ENCODE data around the gene PI4KB.

Gene PI4KB

GRCh38 chr1:151325231-151325630, 2.0 kb downstream of the PI4KB start:
- no CpG with 5 or more reads among the region's 7 CpGs for WGBS, 2 donors (ENCODE audit: extremely low coverage in 2 of 2, insufficient read length in 2 of 2, insufficient replicate concordance in 1 of 2)
- H3K4me3 ChIP-seq (ENCODE audit: low read length in 2 of 2): no peak overlapping the region

GRCh38 chr1:151324390-151324930, 2.8 kb downstream of the PI4KB start:
- Histone ChIP-seq H2AFZ (ENCODE audit: low read length) (no peak overlapping the region), H3K79me1 (ENCODE audit: low read depth, low read length) (peaks cover 3% of the 10 kb centered on the region), H3K14ac (ENCODE audit: low read length) (no peak overlapping the region), H3K4ac (ENCODE audit: low read length) (no peak overlapping the region), H3K27ac (replicated peaks; ENCODE audit: low read length) (no peak overlapping the region), H4K91ac (ENCODE audit: low read depth, low read length, poor library complexity) (no peak overlapping the region), H3K27me3 (ENCODE audit: control insufficient read depth in 3 of 3, insufficient read depth in 3 of 3, low read depth in 1 of 3, low read length in 3 of 3) (no peaks in the 10 kb centered on the region), H2BK120ac (ENCODE audit: low read depth, low read length) (no peak overlapping the region), H3K4me3 (ENCODE audit: low read length in 2 of 2) (no peak overlapping the region), H4K8ac (ENCODE audit: low read depth, low read length) (no peak overlapping the region), H2AK5ac (ENCODE audit: low read depth, low read length) (no peak overlapping the region), H3K18ac (ENCODE audit: low read length) (no peak overlapping the region), H2BK15ac (ENCODE audit: low read length) (no peak overlapping the region), H3K4me2 (ENCODE audit: insufficient read depth, low read length, poor library complexity, severe bottlenecking) (no peak overlapping the region), H2BK5ac (ENCODE audit: low read length) (no peak overlapping the region), H3K36me3 (replicated peaks in 1 of 2; ENCODE audit: control insufficient read depth in 2 of 2, insufficient read depth in 2 of 2, low read length in 2 of 2) (peaks cover 7 to 45% of the 10 kb centered on the region in 2 donors), H3K9me3 (replicated peaks in 1 of 2; ENCODE audit: control insufficient read depth in 2 of 2, insufficient read depth in 1 of 2, low read depth in 1 of 2, low read length in 2 of 2) (no peaks in the 10 kb centered on the region), H3K9ac (ENCODE audit: low read depth, low read length, poor library complexity) (no peak overlapping the region), H3K23ac (ENCODE audit: low read depth, low read length, poor library complexity) (no peak overlapping the region), H2BK12ac (ENCODE audit: low read length) (no peak overlapping the region), H3K4me1 (ENCODE audit: control insufficient read depth in 2 of 2, insufficient read depth in 1 of 2, low read depth in 1 of 2, low read length in 2 of 2) (peaks cover 4 to 9% of the 10 kb centered on the region in 2 donors)
- WGBS, 2 donors (ENCODE audit: extremely low coverage in 2 of 2, insufficient read length in 2 of 2, insufficient replicate concordance in 1 of 2): no CpG with 5 or more reads among the region's 4 CpGs
- DNase-seq (ENCODE audit: low spot score): no peak

More at GRCh38 chr1:151325231-151325630, 2.0 kb downstream of the PI4KB start:
- no peak overlapping the region for H2BK5ac ChIP-seq (ENCODE audit: low read length)
- H3K36me3 ChIP-seq (replicated peaks in 1 of 2; ENCODE audit: control insufficient read depth in 2 of 2, insufficient read depth in 2 of 2, low read length in 2 of 2): peaks cover 7 to 42% of the 10 kb centered on the region in 2 donors
- H2AFZ ChIP-seq (ENCODE audit: low read length): no peak overlapping the region
- no peaks in the 10 kb centered on the region for H3K9me3 ChIP-seq (replicated peaks in 1 of 2; ENCODE audit: control insufficient read depth in 2 of 2, insufficient read depth in 1 of 2, low read depth in 1 of 2, low read length in 2 of 2)
- H4K8ac ChIP-seq (ENCODE audit: low read depth, low read length): no peak overlapping the region
- H2BK12ac ChIP-seq (ENCODE audit: low read length): no peak overlapping the region
- H3K4me1 ChIP-seq (ENCODE audit: control insufficient read depth in 2 of 2, insufficient read depth in 1 of 2, low read depth in 1 of 2, low read length in 2 of 2): peaks cover 4 to 9% of the 10 kb centered on the region in 2 donors
- H3K27ac ChIP-seq (replicated peaks; ENCODE audit: low read length): no peak overlapping the region
- H3K14ac ChIP-seq (ENCODE audit: low read length): no peak overlapping the region
- no peak overlapping the region for H3K9ac ChIP-seq (ENCODE audit: low read depth, low read length, poor library complexity)
- H2AK5ac ChIP-seq (ENCODE audit: low read depth, low read length): no peak overlapping the region
- no peak overlapping the region for H3K4ac ChIP-seq (ENCODE audit: low read length)
- H3K18ac ChIP-seq (ENCODE audit: low read length): no peak overlapping the region
- H4K91ac ChIP-seq (ENCODE audit: low read depth, low read length, poor library complexity): no peak overlapping the region
- H3K79me1 ChIP-seq (ENCODE audit: low read depth, low read length): peaks cover 3% of the 10 kb centered on the region
- H3K23ac ChIP-seq (ENCODE audit: low read depth, low read length, poor library complexity): no peak overlapping the region
- H3K4me2 ChIP-seq (ENCODE audit: insufficient read depth, low read length, poor library complexity, severe bottlenecking): no peak overlapping the region
- H2BK120ac ChIP-seq (ENCODE audit: low read depth, low read length): no peak overlapping the region
- H3K27me3 ChIP-seq (ENCODE audit: control insufficient read depth in 3 of 3, insufficient read depth in 3 of 3, low read depth in 1 of 3, low read length in 3 of 3): no peaks in the 10 kb centered on the region
- no peak for DNase-seq (ENCODE audit: low spot score)
- no peak overlapping the region for H2BK15ac ChIP-seq (ENCODE audit: low read length)

- Histone ChIP-seq H2BK15ac (ENCODE audit: low read length) (no peak overlapping the region), H2AFZ (ENCODE audit: low read length) (no peak overlapping the region), H2AK5ac (ENCODE audit: low read depth, low read length) (no peak overlapping the region), H3K4me1 (ENCODE audit: control insufficient read depth in 2 of 2, insufficient read depth in 1 of 2, low read depth in 1 of 2, low read length in 2 of 2) (no peaks in the 10 kb centered on the region), H4K8ac (ENCODE audit: low read depth, low read length) (no peak overlapping the region), H2BK120ac (ENCODE audit: low read depth, low read length) (no peak overlapping the region), H3K23ac (ENCODE audit: low read depth, low read length, poor library complexity) (no peak overlapping the region), H3K9me3 (replicated peaks in 1 of 2; ENCODE audit: control insufficient read depth in 2 of 2, insufficient read depth in 1 of 2, low read depth in 1 of 2, low read length in 2 of 2) (no peaks in the 10 kb centered on the region), H2BK12ac (ENCODE audit: low read length) (no peak overlapping the region), H3K36me3 (replicated peaks in 1 of 2; ENCODE audit: control insufficient read depth in 2 of 2, insufficient read depth in 2 of 2, low read length in 2 of 2) (peaks cover 16 to 69% of the 10 kb centered on the region in 2 donors), H3K9ac (ENCODE audit: low read depth, low read length, poor library complexity) (no peak overlapping the region), H3K4me2 (ENCODE audit: insufficient read depth, low read length, poor library complexity, severe bottlenecking) (no peak overlapping the region), H2BK5ac (ENCODE audit: low read length) (no peak overlapping the region), H3K4me3 (ENCODE audit: low read length in 2 of 2) (no peak overlapping the region), H3K14ac (ENCODE audit: low read length) (no peak overlapping the region), H3K27ac (replicated peaks; ENCODE audit: low read length) (no peak overlapping the region), H3K79me1 (ENCODE audit: low read depth, low read length) (no peaks in the 10 kb centered on the region), H3K27me3 (ENCODE audit: control insufficient read depth in 3 of 3, insufficient read depth in 3 of 3, low read depth in 1 of 3, low read length in 3 of 3) (no peaks in the 10 kb centered on the region), H3K4ac (ENCODE audit: low read length) (no peak overlapping the region), H3K18ac (ENCODE audit: low read length) (no peak overlapping the region), H4K91ac (ENCODE audit: low read depth, low read length, poor library complexity) (no peak overlapping the region)
- DNase-seq (ENCODE audit: low spot score): no peak
- WGBS, 2 donors (ENCODE audit: extremely low coverage in 2 of 2, insufficient read length in 2 of 2, insufficient replicate concordance in 1 of 2): no CpG with 5 or more reads among the region's 3 CpGs
Observed at GRCh38 chr1:151318975-151319374, 8.2 kb downstream of the PI4KB start.

- Histone ChIP-seq H3K36me3 (replicated peaks in 1 of 2; ENCODE audit: control insufficient read depth in 2 of 2, insufficient read depth in 2 of 2, low read length in 2 of 2) (peaks cover 22 to 79% of the 10 kb centered on the region in 2 donors), H2BK15ac (ENCODE audit: low read length) (no peak overlapping the region), H3K4me2 (ENCODE audit: insufficient read depth, low read length, poor library complexity, severe bottlenecking) (no peak overlapping the region), H3K27ac (replicated peaks; ENCODE audit: low read length) (no peak overlapping the region), H2BK120ac (ENCODE audit: low read depth, low read length) (no peak overlapping the region), H4K91ac (ENCODE audit: low read depth, low read length, poor library complexity) (no peak overlapping the region), H3K4me3 (ENCODE audit: low read length in 2 of 2) (peak overlapping the region in 1 of 2 donors; percentile 27), H2AFZ (ENCODE audit: low read length) (no peak overlapping the region), H2BK12ac (ENCODE audit: low read length) (no peak overlapping the region), H3K79me1 (ENCODE audit: low read depth, low read length) (no peaks in the 10 kb centered on the region), H3K9me3 (replicated peaks in 1 of 2; ENCODE audit: control insufficient read depth in 2 of 2, insufficient read depth in 1 of 2, low read depth in 1 of 2, low read length in 2 of 2) (no peaks in the 10 kb centered on the region), H3K4me1 (ENCODE audit: control insufficient read depth in 2 of 2, insufficient read depth in 1 of 2, low read depth in 1 of 2, low read length in 2 of 2) (peaks cover 0 to 3% of the 10 kb centered on the region in 2 donors), H3K4ac (ENCODE audit: low read length) (no peak overlapping the region), H3K23ac (ENCODE audit: low read depth, low read length, poor library complexity) (no peak overlapping the region), H2AK5ac (ENCODE audit: low read depth, low read length) (no peak overlapping the region), H3K18ac (ENCODE audit: low read length) (no peak overlapping the region), H4K8ac (ENCODE audit: low read depth, low read length) (no peak overlapping the region), H2BK5ac (ENCODE audit: low read length) (no peak overlapping the region), H3K9ac (ENCODE audit: low read depth, low read length, poor library complexity) (peak overlapping the region; percentile 39), H3K14ac (ENCODE audit: low read length) (no peak overlapping the region), H3K27me3 (ENCODE audit: control insufficient read depth in 3 of 3, insufficient read depth in 3 of 3, low read depth in 1 of 3, low read length in 3 of 3) (no peaks in the 10 kb centered on the region)
- WGBS, 2 donors (ENCODE audit: extremely low coverage in 2 of 2, insufficient read length in 2 of 2, insufficient replicate concordance in 1 of 2): no CpG with 5 or more reads among the region's 17 CpGs
- DNase-seq (ENCODE audit: low spot score): no peak
Observed at GRCh38 chr1:151315565-151316235, 11.5 kb downstream of the PI4KB start.

Data from neuronal stem cell (in vitro differentiated cells).